ENCODE data around the gene CHRNE. TPM values are rescaled to one million over a fixed set of nuclear protein-coding genes. Genes with fewer than 3 reads are reported as not detected.
A peak's percentile ranks its signal among the peaks of the same experiment; 100 is the strongest.

The CHRNE gene
- polyA plus RNA-seq (2013, experiment 1 of 2; ENCODE audit: insufficient read length) = 0.96 TPM
- 1.0 TPM for polyA plus RNA-seq (2013, experiment 2 of 2; ENCODE audit: insufficient read length)

DNA sequence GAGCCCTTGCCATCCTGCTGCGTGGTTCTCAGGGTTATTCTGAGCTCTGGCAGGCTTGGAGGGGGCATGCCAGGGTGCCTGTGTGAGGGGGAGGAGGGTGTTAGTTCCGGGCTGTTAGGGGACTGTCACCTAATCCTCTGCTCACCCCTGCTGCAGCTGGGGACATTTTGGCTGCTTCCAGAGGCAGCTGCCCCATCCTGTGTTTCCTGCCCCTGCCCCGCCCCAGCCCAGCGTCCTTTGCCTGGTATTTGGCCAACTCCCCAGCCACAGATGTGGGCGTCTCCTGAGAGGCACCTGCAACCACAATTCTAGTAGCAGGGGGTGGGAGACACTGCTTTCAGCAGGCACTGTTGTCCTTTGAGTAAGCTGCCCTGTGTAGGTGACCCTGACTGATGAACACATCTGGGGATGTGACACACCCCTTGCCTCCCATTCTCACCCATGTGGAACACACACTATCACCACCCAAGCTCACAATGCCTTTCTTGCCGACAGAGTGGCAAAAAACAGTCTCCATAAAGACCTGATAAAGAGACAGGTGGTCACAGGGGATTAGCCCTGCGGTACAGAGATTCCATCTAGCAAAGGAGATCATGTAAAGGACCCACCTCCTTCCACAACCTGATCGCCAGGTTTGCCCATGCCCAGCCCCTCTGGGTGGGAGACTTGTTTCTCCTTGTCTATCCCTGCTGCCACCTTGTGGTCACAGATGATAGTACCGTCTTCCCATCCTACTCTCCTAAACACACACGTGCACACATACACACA is at the start of gene CHRNE:
TSS of gene CHRNE (minus strand) at position 48 of the 768 bp plus-strand sequence. CDS start at position 13, 35 bp downstream.
- DNase-seq = peak; percentile 63

DNA sequence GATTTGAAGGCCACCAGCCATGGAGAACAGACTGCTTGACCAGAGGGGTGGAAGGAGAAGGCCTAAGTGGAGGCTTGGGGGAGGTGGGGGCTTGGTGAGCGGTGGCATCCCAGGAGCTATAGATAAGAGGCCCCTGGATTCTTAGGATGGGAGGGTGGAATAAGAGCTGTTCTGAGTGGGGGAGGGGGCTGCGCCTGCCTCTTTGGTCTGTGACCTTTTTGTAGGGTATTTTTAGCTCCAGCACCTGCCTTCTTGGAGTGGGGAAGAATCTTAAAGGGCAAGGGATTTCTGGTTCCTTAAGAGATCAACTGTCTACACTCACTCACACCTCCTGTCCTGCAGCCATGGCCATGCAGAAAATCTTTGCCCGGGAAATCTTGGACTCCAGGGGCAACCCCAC is 48.6 kb upstream of the CHRNE start:
- DNase-seq = no peak

DNA sequence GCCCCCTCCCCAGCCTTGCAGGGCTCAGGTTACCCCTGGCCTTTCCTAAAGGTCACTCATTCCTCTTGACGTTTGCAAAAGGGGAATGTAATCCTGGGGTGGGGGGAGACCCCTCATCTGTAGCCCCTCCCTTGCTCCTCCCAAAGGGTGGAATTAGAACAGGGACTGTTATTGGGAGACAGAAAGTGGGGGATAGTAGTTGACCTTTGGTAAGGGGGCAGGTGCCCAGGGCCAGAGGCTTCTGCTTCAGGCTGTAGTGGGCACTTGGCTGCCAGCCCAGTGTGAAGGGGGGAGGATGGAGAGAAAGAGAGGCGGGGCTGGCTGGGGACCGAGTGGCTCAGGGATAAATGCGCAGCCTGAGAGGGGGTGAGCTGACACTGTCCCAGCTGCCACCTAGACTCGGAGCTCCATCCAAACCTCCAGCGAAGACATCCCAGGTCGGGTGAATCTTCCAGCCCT is 47.9 kb upstream of the CHRNE start, which contains the start of gene ENO3:
TSS of gene ENO3 (plus strand) at position 374 of the 459 bp plus-strand sequence. CDS start 711 bp downstream, outside the sequence.
- no peak for DNase-seq

DNA sequence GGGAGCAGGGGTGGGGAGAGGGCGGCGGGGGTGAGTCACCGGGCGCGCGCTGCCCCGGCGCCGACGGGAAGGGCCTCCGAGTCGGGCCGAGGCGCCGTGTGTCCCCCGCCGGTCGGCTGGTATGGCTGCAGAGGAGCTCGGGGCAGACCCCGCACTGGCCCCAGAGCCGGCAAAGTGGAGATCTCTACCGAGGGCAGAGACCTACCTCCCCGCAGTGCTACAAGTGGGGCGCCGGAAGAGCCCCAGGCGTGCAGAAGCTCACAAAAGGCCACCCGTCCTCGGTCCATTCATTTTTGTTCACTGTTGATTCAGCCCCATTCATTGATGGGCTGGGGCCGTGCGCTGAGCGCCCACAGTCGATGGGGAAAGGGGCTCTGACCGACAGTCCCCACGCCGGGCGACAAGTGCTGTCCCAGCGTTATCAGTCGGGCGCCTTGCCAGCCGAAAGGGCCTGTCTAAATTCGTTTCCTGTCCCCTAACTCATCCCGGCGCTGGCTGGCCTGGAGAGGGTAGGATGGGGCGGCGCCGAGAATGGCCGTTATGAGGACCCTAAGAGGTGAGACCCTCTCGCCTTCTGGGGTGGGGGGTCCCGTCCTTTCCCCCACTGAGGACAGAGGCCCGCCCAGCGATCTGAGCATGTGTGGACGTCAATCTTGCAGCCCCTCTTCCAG is 47.3 kb upstream of the CHRNE start:
- no peak for DNase-seq

DNA sequence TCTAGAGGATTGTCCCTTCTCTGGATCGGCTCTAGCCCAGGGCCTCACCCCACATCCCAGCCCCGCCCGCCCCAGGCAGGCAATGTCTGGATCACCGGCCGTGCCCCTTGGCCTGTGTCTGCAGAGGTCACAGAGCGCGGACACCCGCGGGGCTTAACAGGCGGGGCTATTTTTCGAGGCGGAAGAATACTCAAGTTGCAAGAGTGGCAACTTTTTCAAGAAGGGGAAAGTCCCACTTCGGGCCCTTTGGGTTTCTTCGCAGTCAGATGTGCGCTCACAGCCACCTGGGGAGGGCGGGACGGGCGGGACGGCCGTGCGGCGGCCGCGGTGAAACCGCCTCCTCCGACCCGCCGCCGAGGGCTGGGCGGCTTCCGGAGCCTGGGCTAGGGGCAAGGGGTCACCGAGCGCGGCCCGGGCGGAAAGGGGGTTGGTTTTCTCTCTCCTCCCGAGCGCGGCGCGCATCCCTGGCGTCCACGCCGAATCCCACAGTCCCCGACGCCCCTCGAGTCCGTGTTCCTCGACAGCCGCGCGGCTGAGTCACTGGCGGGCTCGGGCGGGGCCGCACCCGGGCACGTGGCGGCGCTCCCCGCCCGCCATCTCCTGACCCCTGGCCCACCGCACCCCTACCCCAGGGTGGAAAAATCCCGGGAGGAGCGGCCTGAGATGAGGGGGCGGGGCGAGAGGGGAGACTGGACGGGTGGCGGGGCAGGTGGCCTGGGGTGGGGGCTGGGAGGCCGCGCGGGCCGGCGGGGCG is 46.6 kb upstream of the CHRNE start:
- DNase-seq = peak; percentile 73

DNA sequence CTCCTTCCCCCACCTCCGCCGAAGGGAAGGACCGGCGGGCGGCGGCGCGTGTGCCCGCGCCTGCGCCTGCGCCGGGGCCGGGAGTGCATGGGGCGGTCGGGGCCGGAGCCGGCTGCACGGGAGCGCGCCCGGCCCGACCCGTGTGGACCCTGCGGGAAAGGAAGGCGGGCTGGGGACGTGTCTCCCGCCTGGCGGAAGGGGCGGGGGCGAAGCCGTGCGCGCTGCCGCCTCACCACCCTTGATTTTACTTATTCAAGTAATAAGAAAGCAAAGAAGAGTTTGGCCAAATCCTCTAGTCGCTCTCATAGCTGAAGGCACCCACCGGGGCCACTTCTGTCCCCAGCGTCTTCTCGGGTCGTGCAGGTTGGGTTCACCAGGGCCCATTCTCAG is 46.0 kb upstream of the CHRNE start:
- peak; percentile 94 for DNase-seq

DNA sequence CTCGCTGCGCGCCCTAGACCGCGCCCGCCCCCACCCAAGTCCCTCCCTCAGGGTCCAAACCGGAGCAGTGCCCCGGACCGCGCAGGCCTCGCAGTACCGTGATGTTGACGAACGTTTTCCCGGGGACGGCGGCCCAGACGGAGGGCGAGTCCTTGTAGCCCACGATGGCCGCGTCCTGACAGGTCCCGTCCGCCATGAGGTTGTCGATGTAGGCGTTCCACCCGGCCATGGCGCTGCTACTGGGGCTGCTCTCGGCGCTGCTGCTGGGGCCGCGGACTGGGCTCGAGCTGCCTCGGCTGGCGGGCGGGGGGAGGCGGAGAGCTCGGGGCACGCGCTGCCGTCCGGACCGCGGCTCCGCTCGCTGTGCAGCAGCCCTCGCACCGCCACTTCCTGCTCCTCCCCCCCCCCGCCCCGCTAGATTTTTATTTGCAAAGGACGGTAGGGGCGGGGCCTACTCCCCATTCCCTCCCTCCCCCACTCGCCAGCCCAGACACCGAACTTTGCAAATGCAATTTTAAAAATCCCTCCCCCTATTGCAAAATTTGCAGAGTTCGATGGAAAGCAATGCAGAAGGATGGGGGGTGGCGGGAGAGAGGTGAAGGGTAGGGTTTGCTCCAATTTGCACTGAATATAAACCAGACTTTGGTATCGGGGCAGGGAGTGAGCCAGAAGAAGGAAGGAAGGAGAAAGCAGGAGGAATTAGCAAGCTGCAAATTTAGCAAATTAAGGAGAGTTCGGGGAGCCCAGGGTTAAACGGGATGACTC is 45.5 kb upstream of the CHRNE start, which contains the start of gene PFN1:
TSS of gene PFN1 (minus strand) at position 365 of the 765 bp plus-strand sequence. CDS start at position 229, 136 bp downstream.
- DNase-seq = peak; percentile 96

DNA sequence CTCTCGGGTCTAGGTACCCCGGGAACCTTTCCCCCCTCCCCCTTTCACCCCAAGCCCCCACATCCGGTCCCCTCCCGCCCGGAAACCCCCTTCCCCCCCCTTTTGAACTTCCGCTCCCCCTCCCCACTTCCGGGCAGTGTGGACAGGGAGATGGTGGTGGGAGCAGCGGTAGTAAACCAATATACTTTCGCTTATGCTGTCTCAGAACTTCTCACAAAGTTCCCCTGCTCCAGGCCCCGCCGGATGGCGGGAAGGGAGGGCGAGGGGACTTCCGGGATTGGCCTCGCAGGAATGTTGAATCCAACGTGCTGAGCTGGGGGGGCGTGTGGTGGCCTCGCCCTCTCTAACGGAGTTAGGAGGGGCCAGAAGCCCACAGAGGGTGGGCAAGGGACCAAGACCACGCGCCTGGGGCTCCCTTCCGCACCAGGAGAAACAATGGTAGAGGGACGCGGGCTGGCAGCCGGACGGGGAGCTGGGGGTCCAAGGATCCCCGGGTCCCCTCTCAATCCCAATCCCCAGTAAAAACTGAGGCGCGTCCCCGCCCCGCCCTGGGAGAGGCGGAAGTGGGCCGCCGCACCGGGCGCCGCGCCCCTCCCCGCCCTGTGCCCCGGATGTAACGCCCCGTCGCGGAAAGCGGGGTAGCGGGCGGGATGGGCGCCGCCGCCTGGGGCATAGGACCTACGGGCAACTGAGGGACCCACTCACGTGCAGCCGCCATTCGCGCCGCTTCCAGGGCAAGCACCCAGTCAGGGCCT is 44.7 kb upstream of the CHRNE start:
- DNase-seq = peak; percentile 64

DNA sequence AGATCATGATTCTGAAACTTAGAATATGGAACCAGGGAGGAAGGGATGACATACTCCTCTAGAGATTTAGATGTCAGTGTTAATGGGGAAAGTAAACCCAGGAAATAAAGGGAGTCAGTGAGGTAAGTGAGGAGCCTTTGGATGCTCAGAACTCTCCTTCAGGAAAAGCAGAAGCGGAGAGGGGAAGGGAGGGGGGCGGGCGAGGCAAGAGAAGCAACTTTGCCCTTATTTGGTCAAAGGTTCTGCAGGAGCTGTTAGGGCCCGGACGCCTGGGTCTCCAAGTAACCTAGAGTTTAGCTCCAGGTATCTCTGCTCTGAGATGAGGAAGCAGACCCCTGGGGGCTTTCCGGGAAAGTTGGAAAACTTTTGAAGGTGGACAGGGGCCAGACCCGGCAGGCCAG is 44.1 kb upstream of the CHRNE start:
- no peak for DNase-seq

DNA sequence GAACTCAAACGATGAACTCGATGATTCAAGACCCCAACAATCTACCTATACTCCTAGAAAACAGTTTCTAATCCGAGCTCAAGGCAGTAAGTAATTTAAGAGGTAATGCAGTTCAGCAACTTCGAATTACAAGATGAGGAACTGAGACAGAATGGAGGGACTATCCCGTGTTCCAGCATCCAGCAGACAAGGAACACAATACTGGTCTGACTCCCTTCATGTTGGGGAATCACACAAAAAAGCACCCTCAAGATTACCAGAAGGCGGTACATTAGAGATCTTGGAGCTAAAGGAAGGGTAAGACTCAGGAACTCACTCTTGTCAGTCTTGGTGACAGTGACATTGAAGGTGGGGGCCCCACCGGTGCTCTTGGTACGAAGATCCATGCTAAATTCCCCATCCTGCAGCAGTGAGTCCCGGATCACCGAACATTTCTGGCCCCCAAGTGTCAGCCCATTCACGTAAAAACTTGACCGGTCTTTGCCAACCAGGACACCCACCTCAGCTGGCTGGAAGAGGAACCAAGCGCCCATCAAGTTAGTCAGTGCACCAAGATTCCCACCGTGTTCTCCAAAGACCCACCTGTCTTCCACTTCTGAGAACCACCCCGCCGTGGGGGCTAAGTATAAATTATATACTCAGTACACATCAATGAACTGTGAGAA is 43.5 kb upstream of the CHRNE start:
- DNase-seq = no peak

DNA sequence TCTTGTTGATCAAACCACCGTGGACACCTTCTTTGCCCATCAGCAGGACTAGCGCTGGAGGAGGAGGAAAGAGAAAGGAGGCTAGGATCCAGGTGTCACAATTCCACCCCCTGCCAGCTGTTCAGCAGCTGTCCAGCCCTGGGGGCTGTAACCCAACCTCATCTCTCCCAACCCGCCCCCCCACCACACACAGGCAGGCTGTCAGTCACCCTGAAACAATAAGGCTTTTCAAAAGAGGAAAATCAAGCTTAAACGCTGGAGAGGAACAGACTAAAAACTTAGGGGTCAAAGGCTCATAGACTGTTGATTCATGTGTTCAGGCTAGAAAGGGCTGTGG is 43.0 kb upstream of the CHRNE start:
- DNase-seq = no peak

DNA sequence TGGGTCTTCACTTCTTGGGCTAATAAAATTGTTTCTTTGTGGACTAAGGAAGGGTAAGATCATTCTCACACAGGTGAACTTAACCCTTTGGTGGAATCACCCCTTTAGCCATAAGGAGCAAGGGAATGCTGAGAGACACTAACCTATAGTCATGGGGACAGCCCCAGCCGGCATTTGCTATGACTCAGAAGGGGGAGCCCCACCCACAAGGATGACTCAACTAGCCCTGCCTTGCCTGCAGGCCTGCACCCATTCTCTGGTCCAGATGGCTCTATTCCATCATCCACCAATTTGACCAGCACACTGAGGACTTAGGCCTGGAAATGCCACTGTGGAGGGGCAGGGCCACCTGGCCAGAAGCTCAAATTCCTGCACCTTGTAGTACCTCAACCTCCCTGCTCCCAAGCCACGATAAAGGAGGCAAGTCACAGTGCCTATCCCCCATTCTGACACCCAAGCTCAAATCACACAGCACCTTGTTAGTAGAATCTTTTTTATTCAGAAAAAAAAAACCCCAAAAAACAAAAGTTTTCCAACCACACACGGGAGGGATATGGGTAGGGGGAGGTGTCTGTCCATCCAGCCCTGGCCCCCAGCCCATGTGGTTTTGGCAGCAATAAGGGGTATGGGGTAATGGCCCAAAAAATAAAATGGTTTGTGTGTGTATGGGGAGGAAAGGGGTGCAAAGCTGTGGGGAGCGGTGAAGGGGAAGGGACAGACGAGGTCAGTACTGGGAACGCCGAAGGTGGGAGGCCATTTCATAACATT is 42.5 kb upstream of the CHRNE start:
- DNase-seq = peak; percentile 90

DNA sequence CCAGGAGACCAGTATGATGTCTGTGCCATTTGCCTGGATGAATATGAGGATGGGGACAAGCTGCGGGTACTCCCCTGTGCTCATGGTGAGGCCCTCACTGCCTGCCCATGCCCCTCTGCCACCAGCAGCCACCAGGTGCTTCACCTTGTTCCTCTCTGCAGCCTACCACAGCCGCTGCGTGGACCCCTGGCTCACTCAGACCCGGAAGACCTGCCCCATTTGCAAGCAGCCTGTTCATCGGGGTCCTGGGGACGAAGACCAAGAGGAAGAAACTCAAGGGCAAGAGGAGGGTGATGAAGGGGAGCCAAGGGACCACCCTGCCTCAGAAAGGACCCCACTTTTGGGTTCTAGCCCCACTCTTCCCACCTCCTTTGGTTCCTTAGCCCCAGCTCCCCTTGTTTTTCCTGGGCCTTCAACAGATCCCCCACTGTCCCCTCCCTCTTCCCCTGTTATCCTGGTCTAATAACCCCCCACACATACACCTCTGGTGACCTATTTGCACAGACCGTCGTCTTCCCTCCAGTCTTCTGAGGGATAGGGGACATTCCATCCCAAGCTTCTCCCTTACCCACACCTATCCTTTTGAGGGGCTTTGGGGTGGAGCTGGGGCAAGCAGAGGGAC is 41.8 kb upstream of the CHRNE start:
- no peak for DNase-seq

DNA sequence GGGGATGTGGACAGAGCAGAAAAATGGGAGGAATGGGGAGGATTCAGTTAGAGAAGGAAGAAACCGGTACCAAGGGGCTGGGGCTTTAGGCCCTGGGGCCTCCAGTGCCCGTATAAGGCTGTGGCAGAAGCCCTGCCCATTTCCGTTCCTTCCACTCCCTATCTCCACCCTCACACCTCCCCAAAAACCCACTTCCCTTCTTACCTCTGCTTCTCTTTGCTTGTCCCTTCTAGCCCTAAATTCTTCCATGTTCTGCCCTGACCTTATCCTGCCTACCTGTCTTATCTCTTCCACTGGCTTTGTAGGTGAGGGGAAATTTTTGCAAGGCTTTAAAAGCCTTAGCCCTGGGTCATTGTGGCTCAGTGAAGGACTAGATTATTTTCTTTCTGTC is 41.3 kb upstream of the CHRNE start:
- no peak for DNase-seq

DNA sequence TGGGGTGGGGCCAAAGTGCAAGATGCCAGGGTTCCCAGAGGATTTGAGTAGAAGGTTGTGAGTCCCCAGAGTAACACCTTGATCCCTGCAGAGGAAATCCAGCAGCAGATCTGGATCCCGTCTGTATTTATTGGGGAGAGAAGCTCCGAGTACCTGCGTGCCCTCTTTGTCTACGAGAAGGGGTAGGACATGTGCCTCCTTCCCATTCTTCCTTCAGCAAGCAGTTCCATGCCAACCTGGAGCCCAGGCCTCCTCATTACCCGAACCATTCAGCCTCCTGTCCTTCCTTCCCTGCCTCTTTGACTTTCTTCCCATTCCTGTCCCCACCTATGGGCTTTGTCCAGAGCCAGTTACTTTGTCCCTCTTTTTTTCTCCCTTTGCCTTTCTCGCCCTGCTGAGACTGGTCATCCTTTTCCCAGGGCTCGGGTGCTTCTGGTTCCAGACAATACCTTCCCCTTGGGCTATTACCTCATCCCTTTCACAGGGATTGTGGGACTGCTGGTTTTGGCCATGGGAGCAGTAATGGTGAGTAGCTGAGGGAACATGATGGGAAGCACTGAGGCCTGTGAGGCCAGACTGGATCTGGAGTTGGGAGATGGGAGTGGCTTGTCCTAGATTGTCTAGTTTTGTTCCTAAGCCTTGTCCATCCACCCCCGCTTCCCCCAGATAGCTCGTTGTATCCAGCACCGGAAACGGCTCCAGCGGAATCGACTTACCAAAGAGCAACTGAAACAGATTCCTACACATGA is 40.0 kb upstream of the CHRNE start:
- no peak for DNase-seq

DNA sequence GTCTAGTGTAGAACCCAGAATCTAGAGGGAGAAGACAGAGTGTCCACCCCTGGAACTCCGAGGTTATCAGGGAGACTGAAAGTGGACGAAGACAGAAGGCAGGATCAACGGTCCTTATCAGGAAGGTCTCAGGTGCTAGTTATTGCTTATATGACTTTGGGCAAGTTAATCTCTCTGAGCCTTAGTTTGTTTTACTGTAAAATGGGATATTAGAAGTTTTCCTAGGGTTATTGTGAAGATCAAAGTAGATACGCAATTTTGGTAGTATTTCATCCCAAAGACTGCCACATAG is 38.4 kb upstream of the CHRNE start:
- no peak for DNase-seq

DNA sequence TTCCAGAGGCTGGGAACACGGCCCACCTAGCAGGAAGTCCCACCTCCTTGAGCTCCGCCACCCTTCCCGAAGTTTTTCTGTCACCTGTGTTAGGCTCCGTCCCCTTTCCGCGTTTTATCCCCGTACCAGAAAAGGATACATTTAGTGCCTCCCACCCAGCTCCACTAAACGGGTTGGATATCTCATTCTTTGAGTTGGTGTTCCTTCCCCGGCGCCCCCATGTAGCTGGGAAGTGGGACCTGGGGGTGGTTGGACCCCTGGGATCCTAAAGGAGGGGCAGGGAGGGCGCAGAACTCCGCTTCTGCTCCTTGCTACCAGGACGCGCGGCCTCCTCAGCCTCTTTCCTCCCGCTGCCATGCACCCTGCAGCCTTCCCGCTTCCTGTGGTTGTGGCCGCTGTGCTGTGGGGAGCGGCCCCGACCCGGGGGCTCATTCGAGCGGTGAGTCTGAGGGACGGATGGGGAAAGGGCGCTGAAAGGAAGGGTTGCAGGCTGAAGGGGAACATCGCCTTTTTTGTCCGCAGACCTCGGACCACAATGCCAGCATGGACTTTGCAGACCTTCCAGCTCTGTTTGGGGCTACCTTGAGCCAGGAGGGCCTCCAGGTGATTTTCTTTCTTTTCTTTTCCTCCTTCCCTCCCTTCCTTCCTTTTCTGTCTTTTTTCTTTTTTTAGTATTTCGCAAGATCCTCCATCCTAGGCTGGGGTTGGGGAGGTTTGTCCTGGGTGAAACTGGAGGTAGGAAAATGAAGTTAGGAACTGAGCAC is 37.8 kb upstream of the CHRNE start:
- DNase-seq = no peak

All from fibroblast of skin of abdomen (primary cell).